HepG2 (cell line): ENCODE data around the gene PPP1CC. TPM values are rescaled to one million over a fixed set of nuclear protein-coding genes. Genes with fewer than 3 reads are reported as not detected.

Experiments used
- ATAC-seq: fragments of 200-7000 bp; cut with Tn5 transposase; 3 replicates; pipeline ENCODE4 v1.9.1; 2020; ENCODE audit warnings: mild to moderate bottlenecking, moderate library complexity
- BruUV-seq: library from RNA; stranded (reverse); fragments of 400-500 nt; replicated peaks from 2 replicates; lab custom pipeline; 2021; lab: Mats Ljungman, UMichigan
- CTCF ChIA-PET: fragments of 300-600 bp; formaldehyde crosslinking; extraction: SDS; loops from one replicate; lab custom pipeline; 2021; ENCODE audit warnings: low total read pairs, inconsistent platforms, low intra/inter-chr PET ratio; lab: Yijun Ruan, JAX
- POLR2A ChIA-PET: fragments of 350-600 bp; sonication (Branson Sonifier 250); formaldehyde crosslinking; loops from one replicate; lab custom pipeline; 2020; ENCODE audit warnings: antibody characterized with exemption, inconsistent platforms; lab: Yijun Ruan, JAX
- DNase-seq: peaks from one replicate; pipeline ENCODE4 v3.0.0-alpha.2; 2015; ENCODE audit warnings: low spot score
- FAIRE-seq: peaks from 3 replicates; lab custom pipeline; 2011; peaks lifted over from hg19 to GRCh38; lab: Jason Lieb, UNC
- H2AFZ ChIP-seq: one replicate; pipeline ENCODE4 v1.6.1; 2011; ENCODE audit warnings: low read length, inconsistent platforms
- H3K27ac ChIP-seq: fragments of 300-600 bp; 3 replicates; pipeline ENCODE4 v1.8.0; 2011; ENCODE audit warnings: mixed run types, mild to moderate bottlenecking, mixed read lengths, low read length, inconsistent platforms; ENCODE audit not compliant: insufficient read depth; ENCODE audit errors: extremely low read length
- H3K27me3 ChIP-seq, 2 experiments: fragments of 200-600 bp in 1 of 2; 2 replicates in 1 of 2; 3 replicates in 1 of 2; pipeline versions ENCODE4 v1.6.0 to v1.8.0; 2011; ENCODE audit warnings: low read length in 2 of 2, mild to moderate bottlenecking in 2 of 2, moderate library complexity in 2 of 2, inconsistent platforms in 1 of 2; ENCODE audit not compliant: insufficient read depth in 2 of 2, control insufficient read depth in 1 of 2
- H3K36me3 ChIP-seq, 2 experiments: fragments of 200-600 bp in 1 of 2; replicated peaks in 1 of 2; 2 replicates in 1 of 2; 3 replicates in 1 of 2; pipeline versions ENCODE4 v1.5.1 to v1.8.0; 2011; ENCODE audit warnings: low read length in 2 of 2, inconsistent platforms in 1 of 2; ENCODE audit not compliant: insufficient read depth in 2 of 2, control insufficient read depth in 1 of 2
- H3K4me1 ChIP-seq: 2 replicates; pipeline ENCODE4 v1.5.1; 2012; ENCODE audit warnings: low read length, inconsistent platforms; ENCODE audit not compliant: insufficient read depth
- H3K4me2 ChIP-seq: 2 replicates; pipeline ENCODE4 v1.6.0; 2011; ENCODE audit warnings: low read depth, low read length, inconsistent platforms
- H3K4me3 ChIP-seq, 3 experiments: fragments of 200-600 bp in 1 of 3; sonication (generic), shearing (Covaris generic) in 1 of 3; replicated peaks in 1 of 3; 2 replicates each; pipeline ENCODE4 v1.5.1; 2011 to 2016; ENCODE audit warnings: low read length in 3 of 3, inconsistent platforms in 2 of 3, low read depth in 2 of 3, mild to moderate bottlenecking in 2 of 3, control low read depth in 1 of 3, mixed read lengths in 1 of 3; ENCODE audit not compliant: insufficient read depth in 1 of 3
- H3K79me2 ChIP-seq: one replicate; pipeline ENCODE4 v1.6.1; 2011; ENCODE audit warnings: low read length, inconsistent platforms; ENCODE audit not compliant: insufficient read depth
- H3K9ac ChIP-seq: 2 replicates; pipeline ENCODE4 v1.6.0; 2011; ENCODE audit warnings: mild to moderate bottlenecking, low read depth, low read length, inconsistent platforms; ENCODE audit not compliant: insufficient read depth
- H3K9me3 ChIP-seq: 2 replicates; pipeline ENCODE4 v1.5.1; 2012; ENCODE audit warnings: mild to moderate bottlenecking, low read length
- H4K20me1 ChIP-seq: 2 replicates; pipeline ENCODE4 v1.6.0; 2011; ENCODE audit warnings: inconsistent platforms, mild to moderate bottlenecking, low read length, moderate library complexity; ENCODE audit not compliant: insufficient read depth
- BRCA1 ChIP-seq: sonication (generic); formaldehyde crosslinking; IDR thresholded peaks from 2 replicates; pipeline ENCODE4 v1.4.0; 2020; ENCODE audit warnings: missing genetic modification reagents
- CENPBD1 ChIP-seq: sonication (generic); formaldehyde crosslinking; IDR thresholded peaks from 2 replicates; pipeline ENCODE4 v1.8.0; 2022; ENCODE audit warnings: missing genetic modification reagents, low read depth, mild to moderate bottlenecking, borderline replicate concordance
- FOXA1 ChIP-seq, 2 experiments: fragments of 450-650 bp in 1 of 2; sonication (generic) in 1 of 2; formaldehyde crosslinking in 1 of 2; IDR thresholded peaks; 2 replicates each; pipeline versions ENCODE4 v1.4.0 to v1.6.1; 2016 to 2020; ENCODE audit warnings: missing genetic modification reagents in 1 of 2
- HNF4G ChIP-seq, 2 experiments: sonication (generic) in 1 of 2; formaldehyde crosslinking in 1 of 2; IDR thresholded peaks; 2 replicates each; pipeline versions ENCODE4 v1.4.0 to v1.6.1; 2011 to 2020; ENCODE audit warnings: borderline replicate concordance in 2 of 2, low read depth in 2 of 2, mild to moderate bottlenecking in 2 of 2, low read length in 1 of 2, missing genetic modification reagents in 1 of 2, moderate library complexity in 1 of 2
- MTERF4 ChIP-seq: sonication (generic); formaldehyde crosslinking; IDR thresholded peaks from 2 replicates; pipeline ENCODE4 v1.8.0; 2023; ENCODE audit warnings: mild to moderate bottlenecking, missing genetic modification reagents
- NRL ChIP-seq: sonication (generic); formaldehyde crosslinking; IDR thresholded peaks from 2 replicates; pipeline ENCODE4 v1.5.0; 2020; ENCODE audit warnings: missing genetic modification reagents, mild to moderate bottlenecking, moderate library complexity, borderline replicate concordance
- SMAD9 ChIP-seq: sonication (generic); formaldehyde crosslinking; IDR thresholded peaks from 2 replicates; pipeline ENCODE4 v1.5.1; 2020; ENCODE audit warnings: mild to moderate bottlenecking, missing genetic modification reagents
- SOX5 ChIP-seq: IDR thresholded peaks from 2 replicates; pipeline ENCODE4 v1.6.1; 2016; ENCODE audit warnings: borderline replicate concordance
- XBP1 ChIP-seq: sonication (generic); formaldehyde crosslinking; IDR thresholded peaks from 2 replicates; pipeline ENCODE4 v1.5.0; 2020; ENCODE audit warnings: missing genetic modification reagents
- ZNF20 ChIP-seq: sonication (generic); formaldehyde crosslinking; IDR thresholded peaks from 2 replicates; pipeline ENCODE4 v1.4.0; 2020; ENCODE audit warnings: mild to moderate bottlenecking, moderate library complexity, missing genetic modification reagents
- in situ Hi-C: cut with HindIII; loops from 2 replicates; pipeline ENCODE4 v1.10.0; 2017; ENCODE audit warnings: low pct_unique_long_range_greater_than_20kb; ENCODE audit not compliant: extremely low pct_ligation_motif_present
- intact Hi-C: fragments of 100-400 bp; cut with micrococcal nuclease; formaldehyde crosslinking; loops from one replicate; pipeline ENCODE4 v1.10.0; 2022; ENCODE audit not compliant: unreplicated experiment
- polyA plus RNA-seq, 8 experiments: library from polyadenylated mRNA; depleted of rRNA in 3 of 8; stranded (reverse) in 7 of 8; unstranded in 1 of 8; fragments of >200 nt; fragmentation: Illumina TruSeq in 4 of 8; extraction: Trizol in 4 of 8; gene quantifications; 2 replicates each; pipeline versions ENCODE4 v1.2.1 to v1.2.3, GENCODE V29; 2011 to 2016; ENCODE audit warnings: low read depth in 4 of 8, missing spikeins in 1 of 8, mixed read lengths in 1 of 8; ENCODE audit not compliant: insufficient read depth in 1 of 8
- total RNA-seq, 5 experiments: library from RNA; depleted of rRNA; stranded (reverse); fragments of >200 nt; fragmentation: Illumina TruSeq; extraction: Trizol; gene quantifications; 2 replicates each; pipeline ENCODE4 v1.2.3, GENCODE V29; 2016; ENCODE audit warnings: low read depth in 1 of 5

The PPP1CC gene
- total and polyA plus RNA-seq, 2 of the 13 experiments (the other 11 are each of a cell fraction or from before 2014, with no cell fraction given) = 178 to 187 TPM

GRCh38 chr12:110721570-110721969, 21.1 kb downstream of the PPP1CC start:
- Histone ChIP-seq H3K27ac (no peak overlapping the region), H3K4me3 (no peak overlapping the region), H3K9ac (no peak overlapping the region), H4K20me1 (peaks cover 10% of the 10 kb centered on the region), H3K4me1 (0 out of 2 replicates have a peak, but pooled peaks cover 9% of the 10 kb centered on the region), H3K79me2 (no peaks in the 10 kb centered on the region), H3K9me3 (no peaks in the 10 kb centered on the region), H3K36me3 (peaks cover 13 to 84% of the 10 kb centered on the region in 2 experiments), H2AFZ (no peak overlapping the region), H3K27me3 (no peaks in the 10 kb centered on the region), H3K4me2 (no peak overlapping the region)
- TF ChIP-seq SMAD9 (CRISPR knock-in tag) (no peak), FOXA1 (IDR thresholded peaks at IDR 0.05) (no peak), FOXA1 (CRISPR knock-in tag; IDR thresholded peaks at IDR 0.05) (0 out of 2 replicates have a peak, but pooled peaks have one; percentile 18), BRCA1 (no peak)
- no peak for DNase-seq
- no peak for ATAC-seq
- no peak for FAIRE-seq
- CTCF ChIA-PET = no interaction called here
- in situ Hi-C loops = no loop called here
- POLR2A ChIA-PET = no interaction called here
- no TSS peak for BruUV-seq
- intact Hi-C loops = no loop called here

GRCh38 chr12:110720516-110720915, 22.2 kb downstream of the PPP1CC start:
- FAIRE-seq = no peak
- in situ Hi-C loops (no loop called here), intact Hi-C loops (no loop called here)
- 0 out of 2 replicates have a peak, but pooled peaks cover 9% of the 10 kb centered on the region for H3K4me1 ChIP-seq
- peaks cover 13 to 74% of the 10 kb centered on the region in 2 experiments for H3K36me3 ChIP-seq
- CTCF ChIA-PET = no interaction called here
- TSS peak; percentile 43 for BruUV-seq
- no peaks in the 10 kb centered on the region for H3K79me2 ChIP-seq
- H3K27me3 ChIP-seq = no peaks in the 10 kb centered on the region
- TF ChIP-seq ZNF20 (CRISPR knock-in tag) (no peak), SOX5 (CRISPR knock-in tag) (no peak), MTERF4 (CRISPR knock-in tag) (no peak), CENPBD1 (CRISPR knock-in tag) (no peak), NRL (CRISPR knock-in tag) (no peak), HNF4G (IDR thresholded peaks at IDR 0.05; ENCODE audit: borderline replicate concordance, low read depth, low read length) (no peak), HNF4G (CRISPR knock-in tag; IDR thresholded peaks at IDR 0.05; ENCODE audit: borderline replicate concordance, low read depth) (no peak), XBP1 (CRISPR knock-in tag) (no peak)
- POLR2A ChIA-PET = no interaction called here
- no peak overlapping the region for H3K4me3 ChIP-seq
- peaks cover 10% of the 10 kb centered on the region; the same call in 1 of the 2 replicates for H4K20me1 ChIP-seq
- H3K9me3 ChIP-seq = no peaks in the 10 kb centered on the region
- H2AFZ ChIP-seq = no peak overlapping the region
- no peak overlapping the region for H3K9ac ChIP-seq
- no peak for ATAC-seq
- no peak for DNase-seq
- H3K27ac ChIP-seq = no peak overlapping the region
- no peak overlapping the region for H3K4me2 ChIP-seq
